Progenitor cell of endocrine pancreas (in vitro differentiated cells): ENCODE data around the gene OTOP2. TPM values are rescaled to one million over a fixed set of nuclear protein-coding genes. Genes with fewer than 3 reads are reported as not detected.

Source experiments
- DNase-seq: peaks from one replicate; pipeline ENCODE4 v3.0.0; 2021; ENCODE audit warnings: low spot score; ENCODE audit not compliant: unreplicated experiment
- H3K27ac Mint-ChIP-seq: 2 replicates; pipeline ENCODE4 v1.8.0; 2021; ENCODE audit warnings: mild to moderate bottlenecking, moderate library complexity, mixed read lengths
- H3K27me3 Mint-ChIP-seq: 2 replicates; pipeline ENCODE4 v1.8.0; 2021; ENCODE audit warnings: mixed read lengths
- H3K36me3 Mint-ChIP-seq: 2 replicates; pipeline ENCODE4 v1.8.0; 2022; ENCODE audit warnings: mixed read lengths; ENCODE audit not compliant: insufficient read depth
- H3K4me1 Mint-ChIP-seq: 2 replicates; pipeline ENCODE4 v1.8.0; 2021; ENCODE audit warnings: low read depth, mixed read lengths
- H3K4me3 Mint-ChIP-seq: 2 replicates; pipeline ENCODE4 v1.8.0; 2021; ENCODE audit warnings: low read depth, mild to moderate bottlenecking, moderate library complexity, mixed read lengths
- H3K9me3 Mint-ChIP-seq: 2 replicates; pipeline ENCODE4 v1.8.0; 2021; ENCODE audit warnings: low read depth, mixed read lengths
- total RNA-seq: library from RNA; stranded (reverse); gene quantifications from 2 replicates; pipeline ENCODE4 v1.2.1, GENCODE V29; 2021
- TF ChIP-seq, protein P1 (sequence below): fragments of 200-600 bp; sonication (generic); IDR thresholded peaks from one replicate; pipeline ENCODE4 v1.5.0; 2021; ENCODE audit warnings: antibody characterized with exemption, mild to moderate bottlenecking; ENCODE audit not compliant: unreplicated experiment

OTOP2 gene
- total RNA-seq, 1 donor from 2014 or later, result not detected

DNA sequence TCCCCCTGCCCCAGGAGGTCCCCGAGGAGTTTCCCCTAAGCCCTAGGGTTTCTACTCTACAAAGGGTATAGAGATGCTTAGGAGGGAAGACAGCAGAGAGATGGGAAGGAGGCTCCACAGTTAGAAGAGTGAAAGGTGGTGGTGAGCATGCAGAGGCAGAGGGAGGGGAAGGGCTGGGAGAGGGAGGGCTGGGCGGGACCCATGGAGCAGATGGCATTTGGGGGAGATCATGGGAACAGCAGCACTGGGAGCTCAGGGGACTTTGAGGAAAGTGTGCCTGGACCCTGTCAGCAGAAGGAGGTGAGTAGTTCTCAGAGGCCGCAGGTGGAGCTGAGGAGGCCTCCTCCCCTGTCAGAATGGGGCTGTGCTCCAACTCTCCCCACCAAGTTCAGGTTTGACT lies 11.0 kb downstream of the OTOP2 start:
- no peak overlapping the region for H3K4me3 Mint-ChIP-seq
- H3K27ac Mint-ChIP-seq, result peak overlapping the region; percentile 37
- no peak for DNase-seq
- H3K36me3 Mint-ChIP-seq, result no peaks in the 10 kb centered on the region
- TF ChIP-seq, protein P1, sequence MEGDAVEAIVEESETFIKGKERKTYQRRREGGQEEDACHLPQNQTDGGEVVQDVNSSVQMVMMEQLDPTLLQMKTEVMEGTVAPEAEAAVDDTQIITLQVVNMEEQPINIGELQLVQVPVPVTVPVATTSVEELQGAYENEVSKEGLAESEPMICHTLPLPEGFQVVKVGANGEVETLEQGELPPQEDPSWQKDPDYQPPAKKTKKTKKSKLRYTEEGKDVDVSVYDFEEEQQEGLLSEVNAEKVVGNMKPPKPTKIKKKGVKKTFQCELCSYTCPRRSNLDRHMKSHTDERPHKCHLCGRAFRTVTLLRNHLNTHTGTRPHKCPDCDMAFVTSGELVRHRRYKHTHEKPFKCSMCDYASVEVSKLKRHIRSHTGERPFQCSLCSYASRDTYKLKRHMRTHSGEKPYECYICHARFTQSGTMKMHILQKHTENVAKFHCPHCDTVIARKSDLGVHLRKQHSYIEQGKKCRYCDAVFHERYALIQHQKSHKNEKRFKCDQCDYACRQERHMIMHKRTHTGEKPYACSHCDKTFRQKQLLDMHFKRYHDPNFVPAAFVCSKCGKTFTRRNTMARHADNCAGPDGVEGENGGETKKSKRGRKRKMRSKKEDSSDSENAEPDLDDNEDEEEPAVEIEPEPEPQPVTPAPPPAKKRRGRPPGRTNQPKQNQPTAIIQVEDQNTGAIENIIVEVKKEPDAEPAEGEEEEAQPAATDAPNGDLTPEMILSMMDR, result no peak
- no peaks in the 10 kb centered on the region for H3K4me1 Mint-ChIP-seq
- peaks cover 73% of the 10 kb centered on the region for H3K27me3 Mint-ChIP-seq
- no peaks in the 10 kb centered on the region for H3K9me3 Mint-ChIP-seq

DNA sequence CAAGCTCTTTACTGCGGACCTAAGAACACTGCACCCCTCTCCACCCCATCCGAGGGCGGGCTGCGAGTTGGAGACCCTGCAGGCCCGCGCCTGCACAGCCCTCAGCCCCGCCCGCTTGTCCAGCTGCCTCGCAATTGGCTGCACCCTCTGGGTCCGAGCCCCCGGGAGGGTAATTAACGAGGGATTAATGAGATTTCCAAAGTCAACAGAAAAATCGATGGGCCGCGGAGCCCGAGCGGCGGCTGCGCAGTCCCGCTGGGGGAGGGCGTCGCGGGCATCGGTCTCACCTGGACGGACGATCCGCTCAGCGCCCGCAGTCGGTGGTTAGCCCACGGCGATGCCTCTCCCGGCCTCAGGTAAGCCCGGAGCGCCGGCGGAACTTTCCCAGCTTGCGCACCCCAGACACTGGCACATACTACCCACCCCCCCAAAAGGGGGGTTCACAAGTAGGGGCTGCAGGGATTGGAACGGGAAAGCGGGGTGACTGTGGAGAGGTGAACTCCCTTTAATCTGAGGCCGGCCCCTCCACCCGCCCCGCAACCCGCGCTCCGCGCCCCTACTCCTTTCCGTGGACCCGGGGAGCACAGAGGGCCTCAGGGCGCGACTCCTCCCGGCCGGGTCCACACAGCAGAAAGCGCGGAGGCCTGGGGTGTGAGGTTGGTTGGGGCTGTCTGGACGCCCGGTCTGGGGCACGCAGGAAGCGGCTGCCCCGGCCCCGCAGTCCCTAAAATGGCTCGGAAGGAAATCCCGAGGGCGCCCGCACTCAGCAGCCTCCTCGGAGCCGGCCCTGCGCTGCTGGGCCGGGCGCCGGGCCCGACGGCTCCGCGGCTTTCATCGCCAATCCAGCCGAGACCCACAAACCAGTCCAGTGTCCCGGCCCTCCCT lies 11.8 kb downstream of the OTOP2 start, which contains the start of gene OTOP3:
TSS of gene OTOP3 (plus strand) at position 314 of the 885 bp plus-strand sequence. CDS start at position 338, 24 bp downstream.
- no peaks in the 10 kb centered on the region for H3K4me1 Mint-ChIP-seq

DNA sequence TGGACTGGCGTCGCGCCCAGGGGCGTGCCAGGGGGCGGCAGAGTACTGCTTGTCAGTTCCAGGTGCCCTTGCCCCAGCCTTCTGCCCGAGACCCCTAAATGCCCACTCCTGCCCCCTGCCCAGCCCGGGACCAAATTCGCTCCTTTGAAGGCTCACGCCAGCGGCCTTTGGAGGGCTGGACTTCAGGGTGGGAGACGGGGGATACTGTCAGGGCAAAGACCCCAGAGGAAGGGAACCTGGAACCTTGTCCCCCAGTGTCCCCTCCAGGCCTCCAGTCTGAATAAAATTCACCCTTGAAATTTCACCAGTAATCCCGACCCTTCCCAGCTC lies 12.4 kb downstream of the OTOP2 start:
- Mint-ChIP-seq H3K27me3 (peaks cover 69% of the 10 kb centered on the region), H3K9me3 (no peaks in the 10 kb centered on the region), H3K27ac (no peak overlapping the region), H3K4me1 (no peaks in the 10 kb centered on the region), H3K4me3 (no peak overlapping the region), H3K36me3 (no peaks in the 10 kb centered on the region)
- TF ChIP-seq, protein P1, result no peak
- DNase-seq, result no peak

More for the DNA sequence above, 11.8 kb downstream of the OTOP2 start, which contains the start of gene OTOP3:
- peak; percentile 75 for DNase-seq
- Mint-ChIP-seq H3K36me3 (no peaks in the 10 kb centered on the region), H3K27me3 (peaks cover 73% of the 10 kb centered on the region), H3K27ac (peak within 1 kb of the TSS; percentile 37), H3K4me3 (no peak within 1 kb of the TSS), H3K9me3 (no peaks in the 10 kb centered on the region)
- TF ChIP-seq, protein P1, result no peak

DNA sequence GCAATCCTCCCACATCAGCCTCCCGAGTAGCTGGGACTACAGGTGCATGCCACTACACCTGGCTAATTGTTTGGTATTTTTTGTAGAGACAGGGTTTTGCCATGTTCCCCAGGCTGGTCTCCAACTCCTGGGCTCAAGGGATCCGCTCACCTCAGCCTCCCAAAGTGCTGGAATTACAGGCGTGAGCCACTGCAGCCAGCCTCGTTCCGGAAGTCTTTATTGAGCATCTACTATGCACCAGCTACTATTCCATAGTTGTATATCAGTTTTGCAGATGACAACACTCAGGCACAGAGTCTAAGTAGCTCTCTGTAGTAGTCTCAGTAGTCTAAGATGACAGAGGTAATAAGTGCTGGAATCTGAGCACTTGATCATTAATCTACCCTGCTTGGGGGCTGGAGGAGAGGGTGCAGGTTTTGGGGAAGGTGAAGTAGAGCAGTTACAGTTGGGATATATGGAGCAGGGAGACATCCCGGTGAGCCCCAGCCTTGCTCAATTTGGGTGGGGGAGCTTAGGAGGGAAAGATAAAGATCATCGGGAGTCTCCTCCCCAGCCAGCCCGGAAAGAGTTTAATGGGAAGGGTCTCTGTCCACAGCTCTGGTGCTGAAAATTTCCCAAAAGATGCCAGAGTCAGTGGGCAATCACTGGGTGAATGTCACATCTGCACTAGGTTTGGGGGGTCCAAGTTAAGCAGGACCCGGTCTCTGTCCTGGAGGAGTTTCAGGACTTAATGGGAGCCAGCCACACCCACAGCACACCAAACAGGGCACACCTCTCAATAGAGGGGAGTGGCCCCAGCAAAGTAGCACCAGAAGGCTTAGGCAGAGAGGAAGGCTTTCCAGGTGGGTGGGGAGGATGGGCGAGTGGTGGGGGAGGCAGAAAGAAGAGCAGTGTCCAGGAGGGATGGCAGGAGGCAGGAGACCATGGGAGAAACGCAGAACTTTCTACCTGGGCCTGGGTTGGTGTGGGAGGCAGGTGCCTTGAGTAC lies 13.3 kb downstream of the OTOP2 start:
- Mint-ChIP-seq H3K9me3 (no peaks in the 10 kb centered on the region), H3K36me3 (no peaks in the 10 kb centered on the region), H3K4me3 (no peak overlapping the region), H3K4me1 (no peaks in the 10 kb centered on the region), H3K27me3 (peaks cover 68% of the 10 kb centered on the region), H3K27ac (peak overlapping the region; percentile 69)
- DNase-seq, result no peak
- TF ChIP-seq, protein P1, result no peak
